ENCODE results near the gene DDHD1.

Gene DDHD1

DNA sequence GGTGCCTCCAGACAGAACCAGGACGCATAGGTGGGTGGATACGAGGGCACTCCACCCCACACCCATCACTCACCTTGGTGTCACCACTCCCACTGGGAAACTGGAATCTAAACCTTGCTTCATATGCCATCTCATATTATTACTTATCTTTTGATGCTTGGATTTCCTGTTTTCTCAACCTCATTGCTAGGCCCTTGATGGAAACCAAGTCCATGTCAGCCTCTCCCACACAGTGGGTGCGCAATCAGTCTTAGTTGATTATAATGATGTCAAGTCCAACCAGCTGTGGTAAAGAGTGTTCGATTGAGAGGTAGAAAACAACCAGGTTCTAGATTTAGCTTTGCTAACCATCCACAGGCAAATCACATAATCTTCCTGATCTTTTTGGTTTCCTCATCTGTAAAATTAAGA, 584 bp upstream of the DDHD1 start:
- Histone ChIP-seq H3K4me1 (ENCODE audit: control insufficient read depth, insufficient read depth, low read length, poor library complexity, severe bottlenecking) (peaks cover 17% of the 10 kb centered on the region), H3K4me3 (ENCODE audit: insufficient read depth, low read depth, low read length, poor library complexity, severe bottlenecking) (peak overlapping the region; percentile 3), H3K27me3 (replicated peaks; ENCODE audit: control insufficient read depth, insufficient read depth, low read length, poor library complexity, severe bottlenecking) (no peaks in the 10 kb centered on the region), H3K27ac (ENCODE audit: insufficient read depth, low read length, poor library complexity, severe bottlenecking) (peak overlapping the region; percentile 80), H3K36me3 (ENCODE audit: control insufficient read depth, insufficient read depth, low read length) (no peaks in the 10 kb centered on the region), H3K9me3 (ENCODE audit: control insufficient read depth, low read length) (no peaks in the 10 kb centered on the region)
- DNase-seq, result no peak

DNA sequence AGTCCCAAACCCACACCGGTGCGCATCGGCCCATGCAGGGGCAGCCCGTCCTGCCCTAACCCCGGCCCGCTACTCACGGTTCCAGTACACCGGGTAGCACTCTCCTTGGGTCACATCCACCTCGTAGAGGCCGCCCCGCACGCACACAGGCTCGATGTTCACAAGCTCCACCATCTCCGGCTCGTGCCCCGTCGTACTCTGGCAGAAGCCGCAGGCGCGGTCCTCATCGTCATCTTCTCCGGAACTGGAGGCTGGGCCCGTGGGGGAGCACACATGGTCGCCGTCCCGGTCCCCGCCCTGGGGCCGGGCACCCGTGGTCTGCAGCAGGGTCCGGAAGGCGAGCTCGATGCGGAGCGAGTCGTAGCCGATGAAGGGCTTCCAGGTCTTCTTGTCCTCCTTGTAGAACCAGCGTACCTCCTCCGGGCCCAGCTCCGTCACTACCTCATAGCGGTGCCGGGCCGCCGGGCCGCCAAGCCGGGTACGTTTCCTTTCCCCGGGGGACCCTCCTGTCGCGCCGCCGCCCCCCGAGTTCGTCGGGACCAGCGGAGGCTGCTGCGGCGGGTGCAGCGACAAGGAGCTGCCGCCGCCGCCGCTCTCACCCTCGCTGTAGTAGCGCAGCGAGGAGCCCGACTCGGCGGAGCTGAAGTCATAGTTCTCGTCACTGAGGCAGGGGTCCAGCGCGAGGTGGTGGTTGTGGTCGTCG, 788 bp downstream of the DDHD1 start:
- Histone ChIP-seq H3K9me3 (ENCODE audit: control insufficient read depth, low read length) (no peaks in the 10 kb centered on the region), H3K27me3 (replicated peaks; ENCODE audit: control insufficient read depth, insufficient read depth, low read length, poor library complexity, severe bottlenecking) (no peaks in the 10 kb centered on the region), H3K4me1 (ENCODE audit: control insufficient read depth, insufficient read depth, low read length, poor library complexity, severe bottlenecking) (peaks cover 20% of the 10 kb centered on the region), H3K4me3 (ENCODE audit: insufficient read depth, low read depth, low read length, poor library complexity, severe bottlenecking) (peak overlapping the region; percentile 85), H3K36me3 (ENCODE audit: control insufficient read depth, insufficient read depth, low read length) (no peaks in the 10 kb centered on the region), H3K27ac (ENCODE audit: insufficient read depth, low read length, poor library complexity, severe bottlenecking) (peak overlapping the region; percentile 80)
- peak; percentile 43 to 54 (median 47) for DNase-seq

- Histone ChIP-seq H3K27me3 (replicated peaks; ENCODE audit: control insufficient read depth, insufficient read depth, low read length, poor library complexity, severe bottlenecking) (no peaks in the 10 kb centered on the region), H3K27ac (ENCODE audit: insufficient read depth, low read length, poor library complexity, severe bottlenecking) (peak overlapping the region; percentile 80), H3K36me3 (ENCODE audit: control insufficient read depth, insufficient read depth, low read length) (no peaks in the 10 kb centered on the region), H3K4me1 (ENCODE audit: control insufficient read depth, insufficient read depth, low read length, poor library complexity, severe bottlenecking) (peaks cover 24% of the 10 kb centered on the region), H3K4me3 (ENCODE audit: insufficient read depth, low read depth, low read length, poor library complexity, severe bottlenecking) (peak overlapping the region; percentile 85), H3K9me3 (ENCODE audit: control insufficient read depth, low read length) (no peaks in the 10 kb centered on the region)
- DNase-seq, result peak; percentile 14 to 30 (median 20)
These were observed 1.5 kb downstream of the DDHD1 start for GRCh38 chr14:53151523-53152183.

DNA sequence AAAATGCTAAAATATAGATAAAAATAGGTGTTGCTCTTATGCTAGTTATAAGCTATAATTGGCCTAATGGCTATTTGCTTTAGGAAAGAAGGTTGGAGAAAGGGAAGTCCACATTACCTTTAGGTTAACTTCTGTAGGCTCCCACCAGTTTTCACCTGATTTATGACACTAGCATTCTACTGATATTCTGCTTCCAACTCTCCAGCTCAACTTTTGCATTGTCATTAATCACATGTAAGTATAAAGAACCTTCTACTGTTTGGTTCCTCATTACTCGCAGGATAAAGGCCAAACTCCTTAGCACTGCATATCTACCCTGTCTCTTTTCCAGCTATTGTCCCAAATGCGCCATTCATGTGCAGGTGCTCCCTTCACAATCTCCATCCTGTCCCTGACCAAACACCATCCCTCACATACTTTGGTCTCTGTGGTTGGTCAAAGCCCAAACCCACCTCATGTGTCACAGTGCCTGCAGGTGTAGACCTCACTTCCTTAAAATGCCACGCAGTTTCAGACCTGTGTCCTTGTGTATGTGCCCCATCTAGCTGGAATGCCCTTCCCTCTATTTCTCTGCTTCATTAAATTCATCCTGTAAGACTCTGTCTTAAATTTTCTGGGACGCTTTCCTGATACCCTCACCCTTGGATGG, 3.3 kb downstream of the DDHD1 start:
- Histone ChIP-seq H3K27me3 (replicated peaks; ENCODE audit: control insufficient read depth, insufficient read depth, low read length, poor library complexity, severe bottlenecking) (no peaks in the 10 kb centered on the region), H3K27ac (ENCODE audit: insufficient read depth, low read length, poor library complexity, severe bottlenecking) (no peak overlapping the region), H3K4me3 (ENCODE audit: insufficient read depth, low read depth, low read length, poor library complexity, severe bottlenecking) (no peak overlapping the region), H3K4me1 (ENCODE audit: control insufficient read depth, insufficient read depth, low read length, poor library complexity, severe bottlenecking) (peaks cover 24% of the 10 kb centered on the region), H3K9me3 (ENCODE audit: control insufficient read depth, low read length) (no peaks in the 10 kb centered on the region), H3K36me3 (ENCODE audit: control insufficient read depth, insufficient read depth, low read length) (no peaks in the 10 kb centered on the region)
- DNase-seq, result no peak

GRCh38 chr14:53148671-53149070, 4.5 kb downstream of the DDHD1 start:
- DNase-seq, result no peak
- no peaks in the 10 kb centered on the region for H3K27me3 ChIP-seq (replicated peaks; ENCODE audit: control insufficient read depth, insufficient read depth, low read length, poor library complexity, severe bottlenecking)
- no peak overlapping the region for H3K27ac ChIP-seq (ENCODE audit: insufficient read depth, low read length, poor library complexity, severe bottlenecking)
- H3K4me1 ChIP-seq (ENCODE audit: control insufficient read depth, insufficient read depth, low read length, poor library complexity, severe bottlenecking), result peaks cover 28% of the 10 kb centered on the region
- H3K36me3 ChIP-seq (ENCODE audit: control insufficient read depth, insufficient read depth, low read length), result no peaks in the 10 kb centered on the region
- no peak overlapping the region for H3K4me3 ChIP-seq (ENCODE audit: insufficient read depth, low read depth, low read length, poor library complexity, severe bottlenecking)
- no peaks in the 10 kb centered on the region for H3K9me3 ChIP-seq (ENCODE audit: control insufficient read depth, low read length)

- Histone ChIP-seq H3K27me3 (replicated peaks; ENCODE audit: control insufficient read depth, insufficient read depth, low read length, poor library complexity, severe bottlenecking) (no peaks in the 10 kb centered on the region), H3K9me3 (ENCODE audit: control insufficient read depth, low read length) (no peaks in the 10 kb centered on the region), H3K36me3 (ENCODE audit: control insufficient read depth, insufficient read depth, low read length) (no peaks in the 10 kb centered on the region), H3K4me3 (ENCODE audit: insufficient read depth, low read depth, low read length, poor library complexity, severe bottlenecking) (no peak overlapping the region), H3K4me1 (ENCODE audit: control insufficient read depth, insufficient read depth, low read length, poor library complexity, severe bottlenecking) (peaks cover 28% of the 10 kb centered on the region), H3K27ac (ENCODE audit: insufficient read depth, low read length, poor library complexity, severe bottlenecking) (no peak overlapping the region)
- DNase-seq, result no peak
These were observed 5.2 kb downstream of the DDHD1 start for GRCh38 chr14:53147893-53148292.

DNA sequence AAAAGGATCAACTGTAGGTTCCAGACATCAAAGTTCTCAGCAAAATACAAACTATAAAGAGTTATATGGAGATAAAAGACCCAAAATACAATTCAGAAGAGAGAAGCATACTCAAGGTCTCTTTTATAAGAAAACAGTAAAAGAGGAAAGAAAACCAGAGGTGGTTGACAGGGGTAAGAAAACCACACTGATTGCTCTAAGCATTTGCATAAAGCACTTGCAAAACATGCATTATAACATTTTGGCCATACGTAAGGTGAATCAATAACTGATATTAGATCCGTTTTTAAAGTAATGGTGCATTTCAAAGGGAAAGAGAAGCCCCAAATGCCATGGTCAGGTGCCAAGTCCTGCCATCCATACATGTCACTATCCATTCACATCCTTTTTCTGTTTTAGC, 5.9 kb downstream of the DDHD1 start:
- peaks cover 28% of the 10 kb centered on the region for H3K4me1 ChIP-seq (ENCODE audit: control insufficient read depth, insufficient read depth, low read length, poor library complexity, severe bottlenecking)
- H3K27ac ChIP-seq (ENCODE audit: insufficient read depth, low read length, poor library complexity, severe bottlenecking), result no peak overlapping the region
- H3K4me3 ChIP-seq (ENCODE audit: insufficient read depth, low read depth, low read length, poor library complexity, severe bottlenecking), result no peak overlapping the region
- no peaks in the 10 kb centered on the region for H3K27me3 ChIP-seq (replicated peaks; ENCODE audit: control insufficient read depth, insufficient read depth, low read length, poor library complexity, severe bottlenecking)
- no peaks in the 10 kb centered on the region for H3K36me3 ChIP-seq (ENCODE audit: control insufficient read depth, insufficient read depth, low read length)
- DNase-seq, result no peak
- no peaks in the 10 kb centered on the region for H3K9me3 ChIP-seq (ENCODE audit: control insufficient read depth, low read length)

GRCh38 chr14:53146739-53147138, 6.4 kb downstream of the DDHD1 start:
- Histone ChIP-seq H3K27me3 (replicated peaks; ENCODE audit: control insufficient read depth, insufficient read depth, low read length, poor library complexity, severe bottlenecking) (no peaks in the 10 kb centered on the region), H3K9me3 (ENCODE audit: control insufficient read depth, low read length) (no peaks in the 10 kb centered on the region), H3K4me3 (ENCODE audit: insufficient read depth, low read depth, low read length, poor library complexity, severe bottlenecking) (no peak overlapping the region), H3K27ac (ENCODE audit: insufficient read depth, low read length, poor library complexity, severe bottlenecking) (no peak overlapping the region), H3K4me1 (ENCODE audit: control insufficient read depth, insufficient read depth, low read length, poor library complexity, severe bottlenecking) (peaks cover 28% of the 10 kb centered on the region), H3K36me3 (ENCODE audit: control insufficient read depth, insufficient read depth, low read length) (no peaks in the 10 kb centered on the region)
- DNase-seq, result no peak

DNA sequence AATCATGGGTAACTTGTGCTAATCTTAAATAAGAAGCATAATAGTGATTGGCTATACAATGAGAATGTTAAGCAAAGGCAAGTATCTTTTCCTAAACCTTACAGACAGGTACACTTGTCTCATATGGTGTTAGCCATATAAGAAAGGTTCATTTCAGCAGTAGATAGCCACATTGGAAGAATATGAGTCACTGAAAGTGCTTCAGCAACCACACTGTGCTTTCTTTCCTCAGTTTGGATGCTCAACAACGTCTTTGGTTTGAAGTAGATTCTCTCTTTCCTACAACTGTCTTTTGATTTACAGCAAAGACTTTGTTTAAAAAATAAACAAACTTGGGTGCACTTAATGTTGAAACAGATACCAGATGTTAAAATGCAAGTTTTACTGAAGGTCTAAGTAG, 8.9 kb downstream of the DDHD1 start:
- H3K9me3 ChIP-seq (ENCODE audit: control insufficient read depth, low read length), result no peaks in the 10 kb centered on the region
- H3K27ac ChIP-seq (ENCODE audit: insufficient read depth, low read length, poor library complexity, severe bottlenecking), result no peak overlapping the region
- H3K36me3 ChIP-seq (ENCODE audit: control insufficient read depth, insufficient read depth, low read length), result no peaks in the 10 kb centered on the region
- H3K27me3 ChIP-seq (replicated peaks; ENCODE audit: control insufficient read depth, insufficient read depth, low read length, poor library complexity, severe bottlenecking), result no peaks in the 10 kb centered on the region
- DNase-seq, result no peak
- no peak overlapping the region for H3K4me3 ChIP-seq (ENCODE audit: insufficient read depth, low read depth, low read length, poor library complexity, severe bottlenecking)
- H3K4me1 ChIP-seq (ENCODE audit: control insufficient read depth, insufficient read depth, low read length, poor library complexity, severe bottlenecking), result peaks cover 11% of the 10 kb centered on the region

DNA sequence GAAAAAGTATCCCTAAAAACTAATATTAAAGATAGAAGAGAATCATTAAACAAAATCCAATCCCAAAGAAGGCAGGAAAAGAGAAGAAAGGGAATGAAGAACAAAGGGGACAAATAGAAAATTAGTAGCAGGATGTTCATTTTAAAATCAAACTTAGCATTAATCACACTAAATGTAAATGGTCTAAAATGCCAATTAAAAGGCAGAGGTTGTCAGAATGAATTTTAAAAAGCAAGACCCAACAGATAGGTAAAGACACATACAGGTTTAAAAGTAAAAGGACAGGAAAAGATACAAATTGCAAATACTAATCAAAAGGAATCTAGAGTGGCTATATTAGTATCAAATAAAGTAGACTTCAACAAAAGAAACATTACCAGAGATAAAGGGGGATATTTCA, 12.5 kb downstream of the DDHD1 start:
- DNase-seq, result no peak
- Histone ChIP-seq H3K4me1 (ENCODE audit: control insufficient read depth, insufficient read depth, low read length, poor library complexity, severe bottlenecking) (peaks cover 4% of the 10 kb centered on the region), H3K27me3 (replicated peaks; ENCODE audit: control insufficient read depth, insufficient read depth, low read length, poor library complexity, severe bottlenecking) (no peaks in the 10 kb centered on the region), H3K9me3 (ENCODE audit: control insufficient read depth, low read length) (no peaks in the 10 kb centered on the region), H3K36me3 (ENCODE audit: control insufficient read depth, insufficient read depth, low read length) (no peaks in the 10 kb centered on the region), H3K27ac (ENCODE audit: insufficient read depth, low read length, poor library complexity, severe bottlenecking) (no peak overlapping the region), H3K4me3 (ENCODE audit: insufficient read depth, low read depth, low read length, poor library complexity, severe bottlenecking) (no peak overlapping the region)
